ENCODE results near the gene ADGRE3.

GRCh38 chr19:14629557-14629956 lies 45.1 kb downstream of the ADGRE3 start:
- TF ChIP-seq POLR2A (IDR thresholded peaks at IDR 0.05): no peak
- TF ChIP-seq, protein P1, sequence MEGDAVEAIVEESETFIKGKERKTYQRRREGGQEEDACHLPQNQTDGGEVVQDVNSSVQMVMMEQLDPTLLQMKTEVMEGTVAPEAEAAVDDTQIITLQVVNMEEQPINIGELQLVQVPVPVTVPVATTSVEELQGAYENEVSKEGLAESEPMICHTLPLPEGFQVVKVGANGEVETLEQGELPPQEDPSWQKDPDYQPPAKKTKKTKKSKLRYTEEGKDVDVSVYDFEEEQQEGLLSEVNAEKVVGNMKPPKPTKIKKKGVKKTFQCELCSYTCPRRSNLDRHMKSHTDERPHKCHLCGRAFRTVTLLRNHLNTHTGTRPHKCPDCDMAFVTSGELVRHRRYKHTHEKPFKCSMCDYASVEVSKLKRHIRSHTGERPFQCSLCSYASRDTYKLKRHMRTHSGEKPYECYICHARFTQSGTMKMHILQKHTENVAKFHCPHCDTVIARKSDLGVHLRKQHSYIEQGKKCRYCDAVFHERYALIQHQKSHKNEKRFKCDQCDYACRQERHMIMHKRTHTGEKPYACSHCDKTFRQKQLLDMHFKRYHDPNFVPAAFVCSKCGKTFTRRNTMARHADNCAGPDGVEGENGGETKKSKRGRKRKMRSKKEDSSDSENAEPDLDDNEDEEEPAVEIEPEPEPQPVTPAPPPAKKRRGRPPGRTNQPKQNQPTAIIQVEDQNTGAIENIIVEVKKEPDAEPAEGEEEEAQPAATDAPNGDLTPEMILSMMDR (IDR thresholded peaks at IDR 0.05): no peak
